NCI-H2107 (cell line): Measurements from ENCODE around the gene PHF20.
"Not testable (repeated sequence)": the region's sequence is repeated elsewhere in the genome, so short reads cannot be mapped to it uniquely, and the experiment has no call there.

Source experiments
- DNase-seq: peaks from one replicate; lab custom pipeline; 2025; lab: John Stamatoyannopoulos, UW

PHF20 gene

GRCh38 chr20:35776513-35777101 is 4.8 kb downstream of the PHF20 start:
- no peak for DNase-seq

DNA sequence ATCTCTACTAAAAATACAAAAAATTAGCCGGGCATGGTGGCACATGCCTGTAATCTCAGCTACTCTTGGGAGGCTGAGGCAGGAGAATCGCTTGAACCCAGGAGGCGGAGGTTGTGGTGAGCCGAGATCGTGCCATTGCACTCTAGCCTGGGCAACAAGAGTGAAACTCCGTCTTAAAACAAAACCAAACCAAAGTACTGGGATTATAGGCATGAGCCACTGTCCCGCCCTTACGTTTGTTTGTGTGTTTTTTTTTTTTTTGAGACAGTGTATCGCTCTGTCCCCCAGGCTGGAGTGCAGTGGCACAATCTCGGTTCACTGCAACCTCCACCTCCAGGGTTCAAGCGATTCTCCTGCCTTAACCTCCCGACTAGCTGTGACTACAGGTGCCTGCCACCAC is 12.0 kb downstream of the PHF20 start:
- not testable (repeated sequence) for DNase-seq

GRCh38 chr20:35785541-35785940 is 13.7 kb downstream of the PHF20 start:
- DNase-seq: not testable (repeated sequence)

GRCh38 chr20:35788796-35789195 is 17.0 kb downstream of the PHF20 start:
- DNase-seq: no peak

DNA sequence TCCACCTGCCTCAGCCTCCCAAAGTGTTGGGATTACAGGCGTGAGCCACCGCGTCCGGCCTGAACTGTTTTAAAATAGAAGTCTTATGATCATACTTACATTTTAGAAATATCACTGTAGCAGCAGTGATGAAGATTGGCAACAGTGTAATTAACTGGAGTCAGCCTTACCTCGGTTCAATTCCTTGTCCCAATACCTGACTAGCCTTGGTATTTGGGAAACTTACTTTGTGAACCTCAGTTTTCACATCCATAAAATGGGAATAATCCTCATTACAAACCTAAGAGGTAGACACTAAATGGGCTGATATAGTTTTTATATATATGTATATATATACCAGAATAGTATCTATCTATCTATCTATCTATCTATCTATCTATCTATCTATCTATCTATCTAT is 19.3 kb downstream of the PHF20 start:
- no peak for DNase-seq

GRCh38 chr20:35791821-35792220 is 20.0 kb downstream of the PHF20 start:
- DNase-seq: no peak

DNA sequence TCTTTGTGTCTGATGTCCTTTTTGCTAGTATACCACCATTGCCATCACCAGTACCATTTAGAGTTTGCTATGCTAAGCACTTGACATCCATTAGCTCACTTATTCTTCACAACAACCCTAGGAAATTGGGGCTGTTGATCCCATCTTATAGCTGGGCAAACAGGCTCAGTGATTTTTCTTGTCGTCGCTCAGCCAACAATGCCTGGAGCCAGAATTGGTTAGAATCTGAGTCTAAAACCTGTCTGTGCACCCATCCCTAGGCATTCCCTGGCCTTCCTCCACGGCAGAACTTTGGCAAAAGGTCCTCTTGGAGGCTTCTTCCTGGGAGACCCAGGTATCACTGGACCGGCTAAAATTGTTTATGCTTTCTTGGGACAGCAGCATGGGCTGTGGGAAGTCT is 20.9 kb downstream of the PHF20 start:
- no peak for DNase-seq

- no peak for DNase-seq
Observed at GRCh38 chr20:35796571-35796970, 24.8 kb downstream of the PHF20 start.

GRCh38 chr20:35801865-35802264 is 30.1 kb downstream of the PHF20 start:
- no peak for DNase-seq

DNA sequence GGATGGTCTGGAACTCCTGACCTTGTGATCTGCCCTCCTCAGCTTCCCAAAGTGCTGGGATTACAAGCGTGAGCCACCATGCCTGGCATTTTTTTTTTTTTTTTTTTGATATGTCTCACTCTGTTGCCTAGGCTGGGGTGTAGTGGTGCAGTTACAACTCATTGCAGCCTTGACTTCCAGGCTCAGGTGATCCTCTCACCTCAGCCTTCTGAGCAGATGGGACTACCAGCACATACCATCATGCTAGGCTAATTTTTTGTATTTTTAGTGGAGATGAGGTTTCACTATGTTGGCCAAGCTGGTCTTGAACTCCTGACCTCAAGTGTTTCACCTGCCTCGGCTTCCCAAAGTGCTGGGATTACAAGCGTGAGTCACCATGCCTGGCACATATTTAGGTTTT is 34.3 kb downstream of the PHF20 start:
- DNase-seq: no peak

- no peak for DNase-seq
Observed at GRCh38 chr20:35807877-35808276, 36.1 kb downstream of the PHF20 start.

- DNase-seq: no peak
Observed at GRCh38 chr20:35820715-35821114, 48.9 kb downstream of the PHF20 start.

DNA sequence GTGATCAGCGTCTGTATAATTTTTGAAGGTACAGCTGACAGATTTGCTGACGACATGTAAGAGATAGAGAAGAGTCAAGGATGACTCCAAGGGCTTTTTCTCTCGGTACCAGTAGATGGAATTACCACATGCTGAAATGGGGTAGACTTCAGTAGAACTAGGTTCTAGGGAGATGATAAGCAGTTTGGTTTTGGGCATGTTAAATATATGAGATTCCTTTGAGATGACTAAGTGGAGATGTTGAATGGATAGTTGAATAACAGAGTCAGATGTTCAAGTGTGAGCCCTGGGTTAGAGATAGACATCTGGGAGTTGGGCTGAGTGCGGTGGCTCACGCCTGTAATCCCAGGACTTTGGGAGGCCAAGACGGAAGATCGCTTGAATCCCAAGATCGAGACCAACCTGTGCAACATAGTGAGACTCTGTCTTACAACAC is 50.0 kb downstream of the PHF20 start:
- DNase-seq: no peak

GRCh38 chr20:35823147-35823546 is 51.3 kb downstream of the PHF20 start:
- no peak for DNase-seq

DNA sequence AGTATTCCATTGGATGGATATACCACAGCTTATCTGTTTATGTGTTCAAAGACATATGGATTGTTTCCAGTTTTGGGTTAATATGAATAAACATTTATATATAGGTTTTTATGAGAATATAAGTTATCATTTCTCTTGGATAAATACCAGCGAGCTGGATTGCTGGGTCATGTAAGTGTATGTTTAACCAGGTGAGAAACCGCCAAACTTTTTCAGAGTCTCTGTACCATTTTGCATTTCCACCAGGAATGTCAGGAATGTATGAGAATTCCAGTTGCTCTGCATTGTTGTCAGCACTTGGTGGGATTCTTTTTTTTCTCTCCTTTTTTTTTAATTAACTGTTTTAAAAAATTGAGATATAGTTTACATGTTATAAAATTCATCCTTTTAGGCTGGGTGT is 52.1 kb downstream of the PHF20 start:
- no peak for DNase-seq

GRCh38 chr20:35826397-35826998 is 54.7 kb downstream of the PHF20 start:
- no peak for DNase-seq

DNA sequence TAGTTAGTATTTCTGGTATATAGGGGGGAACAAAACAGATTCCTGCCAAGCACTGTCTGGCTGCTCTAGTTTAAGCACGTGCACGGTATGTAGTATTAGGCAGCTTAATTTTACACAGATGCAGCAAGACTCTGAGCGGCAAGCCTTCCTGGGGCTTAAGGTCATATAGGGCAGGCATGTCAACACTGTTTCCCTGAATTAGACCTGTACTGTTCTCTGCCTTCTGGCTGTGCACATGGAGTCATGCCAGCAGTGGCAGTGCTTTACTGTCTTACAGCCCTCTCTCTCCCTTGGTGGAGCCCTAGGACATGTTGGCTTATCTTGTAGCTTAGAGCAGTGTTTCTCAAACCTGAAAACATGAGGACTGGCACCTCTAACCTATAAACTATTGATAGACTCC is 56.6 kb downstream of the PHF20 start:
- DNase-seq: no peak

DNA sequence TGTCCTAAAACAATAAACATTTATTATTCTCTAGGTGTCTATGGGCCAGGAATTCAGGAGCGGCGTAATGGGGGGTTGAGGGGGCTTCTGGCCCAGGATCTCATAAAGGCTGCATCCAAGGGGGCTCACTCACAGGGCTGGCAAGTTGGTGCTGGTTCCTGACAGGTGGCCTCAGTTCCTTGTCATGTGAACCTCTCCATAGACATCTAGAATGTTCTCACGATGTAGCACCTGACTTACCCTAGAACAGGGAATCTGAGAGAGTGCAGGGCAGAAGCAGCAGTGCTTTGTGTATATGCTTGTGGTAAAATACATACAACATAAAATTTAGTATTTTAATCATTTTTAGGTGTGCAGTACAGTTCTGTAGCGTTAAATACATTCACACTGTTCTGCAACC is 57.1 kb downstream of the PHF20 start:
- DNase-seq: no peak

DNA sequence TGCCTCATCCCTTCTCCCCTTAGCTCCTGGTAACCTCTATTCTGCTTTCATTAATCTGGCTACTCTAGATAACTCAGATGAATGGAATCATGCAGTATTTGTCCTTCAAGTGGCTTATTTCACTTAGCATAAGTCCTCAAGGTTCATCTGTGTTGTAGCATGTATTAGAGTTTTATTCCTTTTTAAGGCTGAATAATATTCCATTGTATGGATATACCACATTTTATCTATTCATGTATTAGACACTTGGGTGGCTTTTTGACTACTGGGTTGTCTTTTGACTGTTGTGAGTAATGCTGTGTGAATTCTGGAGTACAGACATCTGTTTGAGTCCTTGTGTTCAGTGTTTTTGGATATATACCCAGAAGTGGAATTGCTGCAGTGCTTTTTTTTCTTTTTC is 58.4 kb downstream of the PHF20 start:
- DNase-seq: no peak

DNA sequence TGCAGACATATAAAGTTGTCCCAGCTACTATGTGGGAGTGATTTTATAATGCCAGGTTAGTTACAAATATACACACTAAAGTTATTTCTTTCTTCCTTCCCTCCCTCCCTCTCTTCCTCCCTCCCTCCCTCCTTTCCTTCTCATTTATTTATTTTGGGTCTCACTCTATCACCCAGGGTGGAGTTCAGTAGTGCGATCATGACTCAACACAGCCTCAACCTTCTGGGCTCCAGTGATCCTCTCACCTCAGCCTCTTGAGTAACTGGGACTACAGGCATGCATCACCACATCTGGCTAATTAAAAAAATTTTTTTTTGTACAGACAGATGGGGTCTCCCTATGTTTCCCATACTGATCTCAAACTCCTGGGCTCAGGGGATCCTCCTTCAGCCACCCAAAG is 59.2 kb downstream of the PHF20 start:
- no peak for DNase-seq

DNA sequence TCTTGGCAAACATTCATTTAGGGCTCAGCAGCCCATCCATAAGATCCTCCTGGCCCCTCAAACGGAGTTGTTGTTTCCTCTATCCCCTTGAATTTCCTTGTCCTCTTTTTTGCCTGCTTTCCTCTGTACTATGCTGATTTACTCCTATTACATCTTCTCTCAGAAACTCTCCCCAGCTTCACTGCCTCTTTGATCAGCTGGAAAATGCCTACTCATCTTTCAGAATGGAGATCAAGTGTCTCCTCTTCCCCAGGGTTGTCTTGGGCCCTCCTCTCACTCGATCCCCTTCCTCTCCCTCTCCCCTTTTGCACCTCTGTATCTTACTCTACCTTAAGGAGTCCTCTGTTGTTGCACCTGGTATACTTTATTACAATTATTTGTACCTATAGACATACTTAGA is 60.2 kb downstream of the PHF20 start:
- no peak for DNase-seq

GRCh38 chr20:35833241-35833640 is 61.4 kb downstream of the PHF20 start:
- no peak for DNase-seq

DNA sequence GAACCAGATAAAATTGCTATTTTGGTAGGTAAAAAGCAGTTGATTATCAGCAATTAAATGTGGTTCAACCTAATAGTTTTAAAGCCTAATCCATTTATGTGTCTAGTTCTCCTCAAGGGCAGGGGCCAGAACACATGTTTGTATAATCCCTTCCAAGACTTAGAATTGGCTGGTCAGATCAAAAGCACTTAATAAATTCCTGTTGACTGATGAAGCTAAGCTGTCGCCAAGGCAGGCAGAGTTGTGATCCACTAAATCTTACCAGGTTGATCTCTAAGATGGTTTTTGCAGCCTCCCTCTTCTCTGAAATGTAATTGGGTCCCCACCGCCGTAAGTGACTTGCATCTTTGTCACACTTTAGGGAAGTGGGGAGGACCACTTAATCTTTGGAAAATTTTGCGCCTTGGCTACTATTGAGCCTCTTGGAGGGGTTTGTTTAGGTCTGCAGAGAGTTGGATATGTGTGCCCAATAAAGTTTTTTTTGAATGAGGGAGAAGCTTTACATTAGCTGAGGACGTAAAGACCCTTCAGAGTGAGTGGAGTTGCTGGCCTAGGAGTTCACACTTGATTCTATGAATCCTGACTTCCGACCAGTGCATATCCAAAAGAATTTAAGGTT is 65.9 kb downstream of the PHF20 start:
- DNase-seq: no peak

DNA sequence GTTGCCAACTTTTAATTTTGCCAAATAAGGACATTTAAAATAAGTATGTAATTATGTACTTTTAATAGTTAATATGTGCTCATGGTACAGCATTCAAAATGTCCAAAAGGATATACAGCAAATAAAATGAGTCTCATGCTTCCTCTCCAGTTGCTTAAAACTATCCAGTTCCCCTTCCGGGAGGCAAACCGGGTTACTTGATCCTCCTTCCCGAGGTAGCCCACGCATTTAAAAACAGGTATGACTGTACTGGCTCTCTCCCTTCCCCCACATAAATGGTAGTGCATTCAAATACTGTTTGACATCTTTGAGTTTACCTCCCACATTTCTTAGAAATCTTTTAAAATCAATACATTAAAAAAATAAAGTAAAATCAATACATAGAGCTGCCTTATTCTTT is 66.4 kb downstream of the PHF20 start:
- DNase-seq: no peak
